ENCODE measurements around the gene KLHL11.

Gene KLHL11

DNA sequence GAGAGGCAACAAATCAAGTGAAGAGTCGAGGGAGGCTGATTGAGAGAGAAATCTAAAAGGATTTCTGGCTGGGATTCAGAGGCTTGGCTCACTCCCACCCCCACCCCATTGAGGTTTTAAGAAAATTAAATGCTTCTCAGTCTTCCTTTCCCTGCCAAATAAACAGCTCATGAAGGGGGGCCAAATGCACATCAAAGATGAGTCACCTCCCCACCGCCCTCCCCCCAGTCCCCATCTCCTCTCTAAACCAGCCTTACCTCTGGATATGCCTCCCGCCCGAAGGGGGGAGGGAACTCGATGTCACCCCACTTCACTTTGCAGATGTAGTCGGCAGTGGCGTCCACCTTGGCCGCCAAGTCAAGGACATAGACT, 41.9 kb upstream of the KLHL11 start:
- Histone ChIP-seq H3K4me3 (ENCODE audit: low read length) (no peak overlapping the region), H3K4me2 (ENCODE audit: low read length) (no peak overlapping the region), H3K27ac (ENCODE audit: low read length) (no peak overlapping the region)

GRCh38 chr17:41906465-41907184, 41.4 kb upstream of the KLHL11 start:
- H2AFZ ChIP-seq (ENCODE audit: low read depth, low read length): no peak overlapping the region
- no peak overlapping the region for H3K4me2 ChIP-seq (ENCODE audit: low read length)
- H3K4me1 ChIP-seq (ENCODE audit: low read length): no peaks in the 10 kb centered on the region
- peaks cover 82% of the 10 kb centered on the region for H3K36me3 ChIP-seq (replicated peaks; ENCODE audit: low read depth, low read length)
- H3K4me3 ChIP-seq (ENCODE audit: low read length): no peak overlapping the region
- H3K79me2 ChIP-seq (ENCODE audit: low read length): peaks cover 17% of the 10 kb centered on the region; the same call in 1 of the 2 replicates
- no peak overlapping the region for H3K9ac ChIP-seq (ENCODE audit: low read length)
- H3K27me3 ChIP-seq (ENCODE audit: low read depth, low read length): no peaks in the 10 kb centered on the region
- no peaks in the 10 kb centered on the region; the same call in 1 of the 2 replicates for H4K20me1 ChIP-seq (ENCODE audit: insufficient read depth, low read length)
- no peaks in the 10 kb centered on the region for H3K9me3 ChIP-seq (ENCODE audit: insufficient read depth, low read length)
- TF ChIP-seq, protein P1, sequence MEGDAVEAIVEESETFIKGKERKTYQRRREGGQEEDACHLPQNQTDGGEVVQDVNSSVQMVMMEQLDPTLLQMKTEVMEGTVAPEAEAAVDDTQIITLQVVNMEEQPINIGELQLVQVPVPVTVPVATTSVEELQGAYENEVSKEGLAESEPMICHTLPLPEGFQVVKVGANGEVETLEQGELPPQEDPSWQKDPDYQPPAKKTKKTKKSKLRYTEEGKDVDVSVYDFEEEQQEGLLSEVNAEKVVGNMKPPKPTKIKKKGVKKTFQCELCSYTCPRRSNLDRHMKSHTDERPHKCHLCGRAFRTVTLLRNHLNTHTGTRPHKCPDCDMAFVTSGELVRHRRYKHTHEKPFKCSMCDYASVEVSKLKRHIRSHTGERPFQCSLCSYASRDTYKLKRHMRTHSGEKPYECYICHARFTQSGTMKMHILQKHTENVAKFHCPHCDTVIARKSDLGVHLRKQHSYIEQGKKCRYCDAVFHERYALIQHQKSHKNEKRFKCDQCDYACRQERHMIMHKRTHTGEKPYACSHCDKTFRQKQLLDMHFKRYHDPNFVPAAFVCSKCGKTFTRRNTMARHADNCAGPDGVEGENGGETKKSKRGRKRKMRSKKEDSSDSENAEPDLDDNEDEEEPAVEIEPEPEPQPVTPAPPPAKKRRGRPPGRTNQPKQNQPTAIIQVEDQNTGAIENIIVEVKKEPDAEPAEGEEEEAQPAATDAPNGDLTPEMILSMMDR (IDR thresholded peaks at IDR 0.05; ENCODE audit: low read depth, low read length): no peak
- no peak for TF ChIP-seq EZH2phosphoT487 (IDR thresholded peaks at IDR 0.05; ENCODE audit: low read depth)
- H3K27ac ChIP-seq (ENCODE audit: low read length): no peak overlapping the region

More for the DNA sequence above, 41.9 kb upstream of the KLHL11 start:
- Histone ChIP-seq H4K20me1 (ENCODE audit: insufficient read depth, low read length) (no peaks in the 10 kb centered on the region; the same call in none of the 2 replicates), H3K36me3 (replicated peaks; ENCODE audit: low read depth, low read length) (peaks cover 80% of the 10 kb centered on the region), H3K4me1 (ENCODE audit: low read length) (no peaks in the 10 kb centered on the region), H3K9me3 (ENCODE audit: insufficient read depth, low read length) (no peaks in the 10 kb centered on the region), H3K9ac (ENCODE audit: low read length) (no peak overlapping the region), H3K27me3 (ENCODE audit: low read depth, low read length) (no peaks in the 10 kb centered on the region), H2AFZ (ENCODE audit: low read depth, low read length) (no peak overlapping the region), H3K79me2 (ENCODE audit: low read length) (peaks cover 20% of the 10 kb centered on the region)
- TF ChIP-seq, protein P1 (IDR thresholded peaks at IDR 0.05; ENCODE audit: low read depth, low read length): no peak
- TF ChIP-seq EZH2phosphoT487 (IDR thresholded peaks at IDR 0.05; ENCODE audit: low read depth): no peak

GRCh38 chr17:41905172-41905571, 39.9 kb upstream of the KLHL11 start:
- Histone ChIP-seq H3K4me1 (ENCODE audit: low read length) (no peaks in the 10 kb centered on the region), H4K20me1 (ENCODE audit: insufficient read depth, low read length) (no peaks in the 10 kb centered on the region; the same call in 1 of the 2 replicates), H3K36me3 (replicated peaks; ENCODE audit: low read depth, low read length) (peaks cover 78% of the 10 kb centered on the region), H3K9ac (ENCODE audit: low read length) (no peak overlapping the region), H3K27me3 (ENCODE audit: low read depth, low read length) (no peaks in the 10 kb centered on the region), H3K4me3 (ENCODE audit: low read length) (no peak overlapping the region), H2AFZ (ENCODE audit: low read depth, low read length) (no peak overlapping the region), H3K9me3 (ENCODE audit: insufficient read depth, low read length) (no peaks in the 10 kb centered on the region), H3K27ac (ENCODE audit: low read length) (no peak overlapping the region), H3K4me2 (ENCODE audit: low read length) (no peak overlapping the region), H3K79me2 (ENCODE audit: low read length) (0 out of 2 replicates have a peak, but pooled peaks cover 6% of the 10 kb centered on the region)
- no peak for TF ChIP-seq EZH2phosphoT487 (IDR thresholded peaks at IDR 0.05; ENCODE audit: low read depth)
- TF ChIP-seq, protein P1 (IDR thresholded peaks at IDR 0.05; ENCODE audit: low read depth, low read length): no peak

GRCh38 chr17:41904242-41904841, 39.1 kb upstream of the KLHL11 start:
- no peak overlapping the region for H3K9ac ChIP-seq (ENCODE audit: low read length)
- H2AFZ ChIP-seq (ENCODE audit: low read depth, low read length): no peak overlapping the region
- 0 out of 2 replicates have a peak, but pooled peaks cover 6% of the 10 kb centered on the region for H3K79me2 ChIP-seq (ENCODE audit: low read length)
- TF ChIP-seq, protein P1 (IDR thresholded peaks at IDR 0.05; ENCODE audit: low read depth, low read length): no peak
- no peak for TF ChIP-seq EZH2phosphoT487 (IDR thresholded peaks at IDR 0.05; ENCODE audit: low read depth)
- H3K4me2 ChIP-seq (ENCODE audit: low read length): no peak overlapping the region
- H3K36me3 ChIP-seq (replicated peaks; ENCODE audit: low read depth, low read length): peaks cover 72% of the 10 kb centered on the region
- H3K9me3 ChIP-seq (ENCODE audit: insufficient read depth, low read length): no peaks in the 10 kb centered on the region
- H4K20me1 ChIP-seq (ENCODE audit: insufficient read depth, low read length): no peaks in the 10 kb centered on the region
- no peak overlapping the region for H3K27ac ChIP-seq (ENCODE audit: low read length)
- no peaks in the 10 kb centered on the region for H3K27me3 ChIP-seq (ENCODE audit: low read depth, low read length)
- no peaks in the 10 kb centered on the region for H3K4me1 ChIP-seq (ENCODE audit: low read length)
- H3K4me3 ChIP-seq (ENCODE audit: low read length): no peak overlapping the region

Measured in OCI-LY3 (cell line).